ENCODE data around the gene ZNF292. TPM values are rescaled to one million over a fixed set of nuclear protein-coding genes. Genes with fewer than 3 reads are reported as not detected.
A peak's percentile ranks its signal among the peaks of the same experiment; 100 is the strongest.
"Not testable (repeated sequence)": the region's sequence is repeated elsewhere in the genome, so short reads cannot be mapped to it uniquely, and the experiment has no call there.

Gene ZNF292
- total and polyA plus RNA-seq, 10 of the 15 experiments (the other 5 are each of a cell fraction or from before 2014, with no cell fraction given): 11.1 to 57.6 (median 30.6) TPM

DNA sequence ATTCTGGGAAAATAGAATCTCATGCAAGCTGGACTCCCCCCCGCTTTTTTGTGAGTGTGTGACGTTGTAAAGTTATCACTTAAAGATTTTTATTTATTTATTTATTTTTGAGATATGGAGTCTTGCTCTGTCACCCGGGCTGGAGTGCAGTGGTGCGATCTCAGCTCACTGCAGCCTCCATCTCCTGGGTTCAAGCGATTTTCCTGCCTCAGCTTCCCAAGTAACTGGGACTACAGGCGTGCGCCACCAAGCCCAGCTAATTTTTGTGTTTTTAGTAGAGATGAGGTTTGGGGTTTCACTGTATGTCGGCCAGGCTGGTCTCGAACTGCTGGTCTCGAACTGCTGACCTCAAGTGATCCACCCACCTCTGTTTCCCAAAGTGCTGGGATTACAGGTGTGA lies 2.2 kb downstream of the ZNF292 start:
- ChIA-PET SMC1A (ENCODE audit: uncharacterized antibody, unreplicated experiment) (interaction anchor here (0.9 to 4.0 kb wide), 14 partner anchors 8 to 109 kb away, joined by 3 to 37 read pairs (median 5); no protein-coding TSS in a partner anchor), CTCF (interaction anchor here (0.7 to 1.9 kb wide), 7 partner anchors 9 to 79 kb away, joined by 3 to 6 read pairs (median 4); no protein-coding TSS in a partner anchor), POLR2A (interaction anchor here (0.6 to 2.6 kb wide), 7 partner anchors 15 to 1484 kb away, joined by 3 to 9 read pairs (median 4); no protein-coding TSS in a partner anchor), RAD21 (ENCODE audit: unreplicated experiment) (interaction anchor here (1.1 to 2.9 kb wide), 5 partner anchors 10 to 18 kb away, joined by 3 to 12 read pairs (median 4); no protein-coding TSS in a partner anchor)
- H3K9me3 ChIP-seq (replicated peaks; ENCODE audit: control insufficient read depth, insufficient read depth, low read length); DNase-seq (ENCODE audit: low read depth, low spot score); H3K36me3 ChIP-seq (ENCODE audit: control insufficient read depth in 2 of 2, insufficient read depth in 2 of 2, low read length in 1 of 2); FAIRE-seq; ATAC-seq; H2AFZ ChIP-seq (ENCODE audit: control insufficient read depth, low read depth, low read length); BruUV-seq (replicated peaks); H4K20me1 ChIP-seq (ENCODE audit: control insufficient read depth, insufficient read depth); H3K9ac ChIP-seq (ENCODE audit: control insufficient read depth, insufficient read depth, low read length); H3K27me3 ChIP-seq (replicated peaks in 1 of 2; ENCODE audit: control insufficient read depth in 2 of 2, insufficient read depth in 2 of 2, low read length in 1 of 2); H3K4me1 ChIP-seq (ENCODE audit: control insufficient read depth, insufficient read depth, low read length); H3K27ac ChIP-seq (ENCODE audit: control insufficient read depth, insufficient read depth): not testable (repeated sequence)
- Histone ChIP-seq H3K79me2 (ENCODE audit: control insufficient read depth, insufficient read depth, low read length) (peaks cover 95% of the 10 kb centered on the region), H3K4me3 (peak overlapping the region; percentile 96), H3K4me2 (ENCODE audit: control insufficient read depth, insufficient read depth) (peak overlapping the region; percentile 89)
- 86% methylated on average over 10 of the region's 10 CpGs for WGBS (ENCODE audit: insufficient coverage, insufficient replicate concordance, low lambda C conversion rate, missing lambda C conversion rate)
- intact Hi-C loops (cut with micrococcal nuclease; ENCODE audit: unreplicated experiment): loop anchor here (5.0 to 10.0 kb wide), 4 partner anchors 80 to 1483 kb away; partner anchors contain the start of genes AKIRIN2, GJB7 and SMIM8
- in situ Hi-C loops (cut with MboI): loop anchor here (25.0 kb wide), 1 partner anchor 1520 kb away; the partner anchor contains the start of gene SYNCRIP
- TF ChIP-seq, protein P1, sequence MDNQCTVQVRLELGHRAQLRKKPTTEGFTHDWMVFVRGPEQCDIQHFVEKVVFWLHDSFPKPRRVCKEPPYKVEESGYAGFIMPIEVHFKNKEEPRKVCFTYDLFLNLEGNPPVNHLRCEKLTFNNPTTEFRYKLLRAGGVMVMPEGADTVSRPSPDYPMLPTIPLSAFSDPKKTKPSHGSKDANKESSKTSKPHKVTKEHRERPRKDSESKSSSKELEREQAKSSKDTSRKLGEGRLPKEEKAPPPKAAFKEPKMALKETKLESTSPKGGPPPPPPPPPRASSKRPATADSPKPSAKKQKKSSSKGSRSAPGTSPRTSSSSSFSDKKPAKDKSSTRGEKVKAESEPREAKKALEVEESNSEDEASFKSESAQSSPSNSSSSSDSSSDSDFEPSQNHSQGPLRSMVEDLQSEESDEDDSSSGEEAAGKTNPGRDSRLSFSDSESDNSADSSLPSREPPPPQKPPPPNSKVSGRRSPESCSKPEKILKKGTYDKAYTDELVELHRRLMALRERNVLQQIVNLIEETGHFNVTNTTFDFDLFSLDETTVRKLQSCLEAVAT (IDR thresholded peaks at IDR 0.05): peak; percentile 93

GRCh38 chr6:87161299-87161698 lies 5.9 kb downstream of the ZNF292 start:
- H3K9ac ChIP-seq (ENCODE audit: control insufficient read depth, insufficient read depth, low read length): no peak overlapping the region
- ChIA-PET RAD21 (ENCODE audit: unreplicated experiment) (interaction anchor here (1.7 kb wide), 1 partner anchor 22 kb away, joined by 6 read pairs; no protein-coding TSS in a partner anchor), POLR2A (interaction anchor here (1.0 to 1.8 kb wide), 2 partner anchors 9 to 12 kb away, joined by 3 to 4 read pairs; no protein-coding TSS in a partner anchor), CTCF (interaction anchor here (0.8 to 1.3 kb wide), 2 partner anchors 12 to 21 kb away, joined by 3 read pairs; no protein-coding TSS in a partner anchor), SMC1A (ENCODE audit: uncharacterized antibody, unreplicated experiment) (interaction anchor here (0.9 to 3.8 kb wide), 8 partner anchors 8 to 86 kb away, joined by 3 to 25 read pairs (median 3); no protein-coding TSS in a partner anchor)
- H3K4me1 ChIP-seq (ENCODE audit: control insufficient read depth, insufficient read depth, low read length): peaks cover 8% of the 10 kb centered on the region
- BruUV-seq (replicated peaks): no TSS peak
- peaks cover 0 to 11% of the 10 kb centered on the region in 2 experiments; a peak in 3 of 4 replicates for H3K36me3 ChIP-seq (ENCODE audit: control insufficient read depth in 2 of 2, insufficient read depth in 2 of 2, low read length in 1 of 2)
- peak overlapping the region; percentile 22; the same call in 1 of the 2 replicates for H3K4me3 ChIP-seq
- WGBS (ENCODE audit: insufficient coverage, insufficient replicate concordance, low lambda C conversion rate, missing lambda C conversion rate): 84% methylated on average over 4 of the region's 4 CpGs
- no peak for FAIRE-seq
- no peak for TF ChIP-seq RAD21 (IDR thresholded peaks at IDR 0.05; ENCODE audit: insufficient read depth, low read depth, low read length)
- 0 out of 2 replicates have a peak, but pooled peaks have one; percentile 56 for TF ChIP-seq PAX5 (IDR thresholded peaks at IDR 0.05; ENCODE audit: borderline replicate concordance, low read depth, low read length)
- peak; percentile 32 for ATAC-seq
- no peaks in the 10 kb centered on the region; the same call in 1 of the 3 replicates for H3K9me3 ChIP-seq (replicated peaks; ENCODE audit: control insufficient read depth, insufficient read depth, low read length)
- intact Hi-C loops (cut with micrococcal nuclease; ENCODE audit: unreplicated experiment) (no loop called here), in situ Hi-C loops (cut with MboI) (loop anchor here (25.0 kb wide), 1 partner anchor 1524 kb away; the partner anchor contains the start of gene SYNCRIP)
- peaks cover 100% of the 10 kb centered on the region for H3K79me2 ChIP-seq (ENCODE audit: control insufficient read depth, insufficient read depth, low read length)
- no peaks in the 10 kb centered on the region for H3K27me3 ChIP-seq (replicated peaks in 1 of 2; ENCODE audit: control insufficient read depth in 2 of 2, insufficient read depth in 2 of 2, low read length in 1 of 2)
- H4K20me1 ChIP-seq (ENCODE audit: control insufficient read depth, insufficient read depth): peaks cover 7% of the 10 kb centered on the region
- H3K27ac ChIP-seq (ENCODE audit: control insufficient read depth, insufficient read depth): no peak overlapping the region
- no peak overlapping the region for H2AFZ ChIP-seq (ENCODE audit: control insufficient read depth, low read depth, low read length)
- peak overlapping the region; percentile 15; the same call in 1 of the 2 replicates for H3K4me2 ChIP-seq (ENCODE audit: control insufficient read depth, insufficient read depth)
- no peak for DNase-seq (ENCODE audit: low read depth, low spot score)
